ENCODE measurements around the gene IL18BP.

The IL18BP gene

DNA sequence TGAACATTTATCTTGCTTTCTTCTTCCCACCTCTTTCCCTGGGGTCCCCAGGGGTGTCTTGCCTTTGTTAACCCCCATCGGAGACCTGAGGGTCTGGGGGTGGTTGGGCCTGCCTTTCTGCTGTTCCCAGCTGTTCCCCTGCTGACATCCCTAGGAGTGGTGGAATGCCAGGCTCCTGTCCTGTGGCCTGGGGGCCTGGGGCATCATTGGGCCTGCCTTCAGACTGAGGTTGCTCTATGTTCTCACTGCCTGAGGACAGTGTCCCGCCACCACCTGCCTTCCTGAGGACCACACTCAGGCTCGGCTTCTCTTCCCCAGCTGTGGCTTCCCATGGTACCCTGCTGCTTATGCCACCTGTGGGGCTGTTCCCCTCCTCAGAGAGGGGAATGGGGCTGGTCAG is 1.1 kb upstream of the IL18BP start:
- DNase-seq: no peak

DNA sequence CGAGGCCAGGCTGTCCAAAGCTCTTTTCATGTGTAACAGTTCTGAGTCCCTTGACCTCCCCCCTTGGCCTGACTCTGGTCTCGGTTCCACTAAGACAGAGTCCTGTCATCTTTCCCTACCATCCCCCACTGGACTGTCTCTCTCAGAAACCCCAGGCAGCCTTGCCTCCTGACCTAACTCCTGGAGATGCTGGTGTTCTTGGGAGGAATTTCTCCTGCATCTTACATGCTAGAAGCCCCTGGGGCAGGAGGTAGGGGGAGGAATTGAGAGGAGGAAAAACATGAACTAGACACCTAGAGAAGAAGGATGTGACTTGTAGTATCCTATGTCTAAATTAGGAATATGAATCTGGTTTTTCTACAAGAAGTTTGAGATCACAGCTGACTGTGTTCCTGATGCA is 648 bp upstream of the IL18BP start:
- no peak for DNase-seq

- no peak for DNase-seq
Observed at GRCh38 chr11:71999362-71999761, 653 bp downstream of the IL18BP start.

GRCh38 chr11:71999798-72000197 is 1.1 kb downstream of the IL18BP start:
- no peak for DNase-seq

DNA sequence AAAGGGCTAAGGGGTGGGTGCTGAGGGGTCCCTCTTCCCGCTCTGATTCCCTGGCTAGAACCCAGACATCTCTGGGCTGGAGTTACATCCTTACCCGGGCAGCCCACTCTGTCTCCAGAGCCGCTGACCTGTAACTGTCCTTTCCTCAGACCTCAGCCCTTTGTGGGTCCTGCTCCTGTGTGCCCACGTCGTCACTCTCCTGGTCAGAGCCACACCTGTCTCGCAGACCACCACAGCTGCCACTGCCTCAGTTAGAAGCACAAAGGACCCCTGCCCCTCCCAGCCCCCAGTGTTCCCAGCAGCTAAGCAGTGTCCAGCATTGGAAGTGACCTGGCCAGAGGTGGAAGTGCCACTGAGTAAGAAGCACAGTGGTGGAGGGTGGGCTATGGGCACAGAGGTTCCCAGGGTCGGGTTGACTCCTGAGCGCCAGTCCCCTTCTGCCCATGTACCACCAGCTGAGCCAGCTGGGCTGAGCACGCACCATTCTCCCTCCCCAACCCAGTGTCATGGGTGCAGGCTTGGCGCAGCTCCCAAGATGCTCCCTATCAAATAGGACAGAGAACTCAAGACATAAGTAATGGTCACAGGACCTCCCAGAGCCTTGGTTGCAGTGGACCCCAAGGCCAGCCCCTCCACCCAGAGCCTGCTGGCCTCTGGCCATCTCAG is 1.6 kb downstream of the IL18BP start:
- no peak for DNase-seq

DNA sequence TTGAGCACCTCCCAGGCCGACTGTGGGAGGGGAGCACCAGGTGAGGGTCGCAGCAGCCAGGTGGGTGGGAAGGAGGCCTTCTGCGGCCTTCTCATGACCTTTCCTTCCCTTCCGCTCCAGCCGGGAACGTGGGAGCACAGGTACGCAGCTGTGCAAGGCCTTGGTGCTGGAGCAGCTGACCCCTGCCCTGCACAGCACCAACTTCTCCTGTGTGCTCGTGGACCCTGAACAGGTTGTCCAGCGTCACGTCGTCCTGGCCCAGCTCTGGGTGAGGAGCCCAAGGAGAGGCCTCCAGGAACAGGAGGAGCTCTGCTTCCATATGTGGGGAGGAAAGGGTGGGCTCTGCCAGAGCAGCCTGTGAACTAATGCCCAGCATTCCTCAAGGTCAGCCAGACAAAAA is 2.6 kb downstream of the IL18BP start:
- no peak for DNase-seq

DNA sequence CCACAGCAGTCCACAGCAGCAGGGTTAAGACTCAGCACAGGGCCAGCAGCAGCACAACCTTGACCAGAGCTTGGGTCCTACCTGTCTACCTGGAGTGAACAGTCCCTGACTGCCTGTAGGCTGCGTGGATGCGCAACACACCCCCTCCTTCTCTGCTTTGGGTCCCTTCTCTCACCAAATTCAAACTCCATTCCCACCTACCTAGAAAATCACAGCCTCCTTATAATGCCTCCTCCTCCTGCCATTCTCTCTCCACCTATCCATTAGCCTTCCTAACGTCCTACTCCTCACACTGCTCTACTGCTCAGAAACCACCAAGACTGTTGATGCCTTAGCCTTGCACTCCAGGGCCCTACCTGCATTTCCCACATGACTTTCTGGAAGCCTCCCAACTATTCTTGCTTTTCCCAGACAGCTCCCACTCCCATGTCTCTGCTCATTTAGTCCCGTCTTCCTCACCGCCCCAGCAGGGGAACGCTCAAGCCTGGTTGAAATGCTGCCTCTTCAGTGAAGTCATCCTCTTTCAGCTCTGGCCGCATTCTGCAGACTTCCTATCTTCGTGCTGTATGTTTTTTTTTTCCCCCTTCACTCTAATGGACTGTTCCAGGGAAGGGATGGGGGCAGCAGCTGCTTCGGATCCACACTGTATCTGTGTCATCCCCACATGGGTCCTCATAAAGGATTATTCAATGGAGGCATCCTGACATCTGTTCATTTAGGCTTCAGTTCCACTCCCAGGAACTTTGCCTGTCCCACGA is 3.3 kb downstream of the IL18BP start:
- DNase-seq: no peak

- DNase-seq: no peak
Observed at GRCh38 chr11:72002841-72003775, 4.4 kb downstream of the IL18BP start.

- no peak for DNase-seq
Observed at GRCh38 chr11:72003776-72004171, 5.1 kb downstream of the IL18BP start.

DNA sequence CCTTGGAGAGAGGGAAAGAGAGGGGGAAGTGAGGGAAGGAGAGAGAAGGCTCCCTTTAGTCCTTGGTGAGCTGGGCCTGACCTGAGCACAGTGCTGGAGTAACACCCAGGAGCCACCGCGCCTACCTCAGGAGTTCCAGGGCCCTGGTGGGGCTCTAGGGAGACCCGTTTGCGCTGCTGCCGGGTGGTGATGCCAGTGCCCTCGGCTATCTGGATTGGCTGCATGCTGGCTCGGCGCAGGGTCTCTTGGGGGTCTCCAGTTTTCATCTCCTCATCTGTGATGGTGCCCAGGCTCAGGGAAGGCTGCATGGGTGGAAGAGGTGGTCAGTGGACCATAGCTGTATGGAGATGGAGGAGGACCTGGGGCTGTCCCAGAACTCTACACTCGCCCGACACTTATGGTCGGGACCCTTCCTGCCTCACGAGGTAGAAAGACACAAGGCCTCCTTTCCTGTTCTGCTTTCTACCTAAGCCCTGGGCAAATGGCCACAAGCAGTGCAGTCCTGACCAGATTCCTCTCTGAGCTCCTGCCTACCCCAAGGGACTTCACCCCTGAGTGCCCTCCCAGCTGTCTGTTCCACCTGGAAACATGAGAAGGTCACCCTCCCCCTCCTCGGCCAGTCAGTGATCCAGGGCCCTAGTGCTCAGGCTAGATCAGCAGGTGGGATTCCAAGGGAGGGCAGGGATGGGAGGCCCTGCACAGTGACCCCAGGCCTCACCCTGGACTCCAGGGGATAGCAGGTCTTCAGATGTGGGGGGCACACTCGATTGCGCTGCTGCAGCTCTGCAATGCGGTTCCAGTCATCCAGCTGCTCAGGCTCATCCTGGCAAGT is 6.0 kb downstream of the IL18BP start:
- DNase-seq: no peak

DNA sequence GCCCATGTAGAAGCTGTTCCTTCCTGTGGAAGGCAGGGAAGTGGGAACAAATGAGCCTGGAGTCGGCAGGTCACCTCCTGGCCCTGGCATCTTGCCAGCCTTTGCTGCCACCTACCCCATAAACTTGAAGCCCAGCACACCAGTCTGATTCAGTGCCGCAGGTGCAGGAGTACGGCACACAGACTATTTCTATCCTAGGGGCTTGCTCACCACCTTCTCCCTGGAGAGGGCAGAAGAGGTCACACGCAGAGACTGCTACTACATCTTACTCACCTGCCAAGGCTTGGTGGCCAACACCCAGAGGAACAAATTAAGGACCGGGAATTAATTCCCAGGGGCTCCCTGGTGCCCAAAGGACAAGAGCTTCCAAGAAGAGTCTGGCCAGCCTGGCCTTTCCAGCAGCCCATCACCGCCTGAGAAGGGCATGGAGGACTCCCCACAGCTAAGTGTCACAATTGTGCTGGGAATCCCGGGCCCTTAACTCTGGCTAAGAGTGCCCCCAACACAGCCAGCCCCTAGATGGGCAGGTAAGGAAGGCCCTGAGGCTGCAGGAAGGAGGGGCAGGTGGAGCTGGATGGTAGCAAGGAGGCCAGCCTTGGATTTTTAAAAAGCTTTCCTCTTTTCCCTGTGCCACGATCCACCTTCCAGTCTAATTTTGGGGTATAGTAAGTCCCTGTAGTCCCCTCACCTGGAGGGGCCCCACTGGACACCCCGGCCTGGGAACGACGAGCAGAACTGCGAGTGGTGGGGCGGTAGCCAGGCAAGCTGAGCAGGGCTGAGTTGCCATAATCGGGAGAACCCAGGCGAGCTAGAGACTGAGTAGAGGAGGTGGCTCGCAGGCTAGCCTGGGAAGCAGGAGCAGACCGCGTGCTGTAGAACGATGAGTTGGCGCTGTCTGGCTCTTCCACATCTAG is 6.9 kb downstream of the IL18BP start:
- no peak for DNase-seq

DNA sequence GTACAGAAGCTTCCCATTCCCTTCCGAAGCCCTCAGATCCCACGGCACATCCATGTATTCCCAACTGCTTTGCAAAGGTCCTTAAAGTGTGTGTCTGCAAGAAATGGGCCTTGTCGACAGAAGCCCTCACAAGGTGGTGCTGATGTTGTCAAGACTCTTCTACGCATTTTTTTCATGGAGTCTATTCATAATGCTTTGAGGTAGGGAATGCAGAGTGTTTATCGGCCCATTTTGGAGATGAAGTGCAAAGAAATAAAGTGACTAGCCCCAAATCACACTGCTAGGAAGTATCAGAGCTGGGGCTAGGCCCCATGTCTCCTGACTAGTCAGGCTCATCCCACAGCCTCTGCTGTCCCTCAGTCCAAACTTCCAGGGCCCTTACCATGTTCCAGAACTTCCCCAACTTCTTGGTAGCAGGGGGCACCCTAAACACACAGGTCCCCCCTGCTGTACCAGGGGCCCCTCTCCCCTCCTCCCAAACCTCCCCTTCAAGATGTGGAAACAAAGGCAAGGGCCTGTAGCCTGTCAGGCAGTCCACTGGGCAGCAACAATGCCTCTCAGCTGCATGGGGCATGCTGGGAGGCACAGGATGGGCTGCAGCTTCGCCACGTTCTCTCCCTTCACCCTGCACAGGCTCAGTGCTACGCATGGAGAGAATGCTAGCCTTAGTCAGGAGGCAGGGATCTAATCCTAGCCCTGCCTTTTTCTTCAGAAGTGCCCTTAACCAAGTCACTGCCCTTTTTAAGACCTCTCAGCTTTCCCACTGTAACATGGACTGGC is 7.8 kb downstream of the IL18BP start:
- no peak for DNase-seq

GRCh38 chr11:72007089-72007476 is 8.4 kb downstream of the IL18BP start:
- no peak for DNase-seq

DNA sequence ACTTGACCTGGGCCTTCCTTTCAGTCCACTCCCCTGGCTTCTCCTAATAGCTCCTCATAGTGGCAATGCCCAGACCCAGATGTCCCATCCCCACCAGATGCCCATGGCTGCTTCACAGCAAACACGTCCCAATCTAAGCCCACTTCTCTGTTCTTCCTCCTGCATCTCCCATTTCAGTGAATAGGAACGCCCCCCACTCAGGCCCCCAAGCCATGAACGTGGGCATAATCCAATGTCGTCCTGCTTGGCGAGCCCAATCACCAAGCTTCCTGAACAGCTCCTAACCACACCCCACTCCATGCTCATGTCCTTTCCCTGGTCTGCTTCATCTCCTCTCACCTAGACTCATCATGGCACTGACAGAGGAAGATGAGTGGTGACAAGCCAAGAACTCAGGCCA is 8.9 kb downstream of the IL18BP start:
- DNase-seq: no peak

- no peak for DNase-seq
Observed at GRCh38 chr11:72008728-72009127, 10.0 kb downstream of the IL18BP start.

- DNase-seq: no peak
Observed at GRCh38 chr11:72009156-72009555, 10.4 kb downstream of the IL18BP start.

- DNase-seq: no peak
Observed at GRCh38 chr11:72010529-72011233, 12.0 kb downstream of the IL18BP start.

DNA sequence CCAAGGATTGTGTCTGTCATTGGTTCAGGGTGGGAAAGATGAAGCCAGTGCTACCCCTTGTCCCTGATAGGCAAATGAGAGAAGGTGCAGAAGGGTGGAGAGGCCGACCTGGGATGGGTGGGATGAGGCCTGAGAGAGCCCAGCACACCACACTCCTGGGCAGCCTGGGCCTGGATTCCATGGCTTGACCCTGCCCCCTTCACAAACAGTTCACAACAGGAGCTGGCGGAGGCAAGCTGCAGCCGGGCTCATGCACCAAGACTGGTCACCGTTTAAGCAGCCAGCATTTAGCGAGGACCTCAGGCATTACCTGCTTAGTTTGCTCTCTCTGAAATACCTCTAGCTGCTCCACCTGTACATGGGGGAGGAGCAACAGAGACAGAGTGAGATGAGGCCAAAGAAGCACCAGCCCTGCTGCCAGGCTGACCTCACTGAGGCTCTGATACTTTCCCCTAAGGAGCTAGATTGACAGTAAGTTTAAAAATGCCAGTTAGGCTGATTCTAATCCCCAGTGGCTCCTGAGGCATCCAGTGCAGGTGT is 13.5 kb downstream of the IL18BP start:
- no peak for DNase-seq

DNA sequence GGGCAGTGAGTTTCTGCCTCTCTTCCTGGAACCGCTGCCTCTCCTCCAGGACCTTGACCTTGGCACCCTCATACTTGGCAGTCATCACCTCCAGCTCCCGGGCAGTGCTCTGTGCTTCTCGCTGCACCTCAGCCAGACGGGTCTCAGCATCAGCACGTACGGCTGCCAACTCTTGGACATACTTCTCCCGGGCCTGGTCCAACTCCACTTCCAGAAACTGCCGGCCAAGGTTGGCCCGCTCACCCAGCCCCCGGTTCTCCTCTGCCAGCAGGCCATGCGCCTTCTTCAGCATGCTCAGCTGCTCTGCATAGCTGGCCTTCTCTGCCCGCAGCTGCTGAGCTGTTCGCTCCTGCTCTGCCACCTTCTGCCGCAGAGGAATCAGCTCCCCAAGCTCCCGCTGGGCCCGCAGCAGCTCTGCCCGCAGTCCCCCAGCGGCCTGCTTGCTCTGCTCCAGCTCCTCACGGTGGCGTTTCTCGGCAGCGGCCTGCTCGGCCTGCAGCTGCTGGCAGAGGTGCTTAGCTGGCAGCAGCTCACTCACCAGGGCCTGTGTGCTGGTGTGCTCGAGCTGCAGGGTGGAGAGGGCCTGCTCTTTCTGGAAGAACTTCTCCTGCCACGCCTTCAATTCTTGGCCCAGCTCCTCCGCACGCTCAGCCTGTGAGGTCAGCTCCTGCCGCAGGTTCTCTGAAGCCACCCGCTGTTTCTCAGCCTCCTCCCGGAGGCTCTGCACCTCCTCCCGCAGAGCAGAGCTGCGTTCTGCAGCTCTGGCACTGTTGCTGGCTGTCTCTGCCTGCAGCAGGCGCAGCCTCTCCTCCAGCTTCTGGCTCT is 14.4 kb downstream of the IL18BP start:
- no peak for DNase-seq

Data from CD4-positive, alpha-beta T cell treated with Interferon gamma for 1 hour (primary cell).